CD4-positive, alpha-beta T cell treated with Interferon gamma for 1 hour (primary cell): ENCODE data around the gene ZFYVE1.
"Not testable (repeated sequence)": the region's sequence is repeated elsewhere in the genome, so short reads cannot be mapped to it uniquely, and the experiment has no call there.

Experiments used
- DNase-seq: peaks from one replicate; pipeline ENCODE4 v3.0.0-alpha.2; 2020

ZFYVE1 gene

GRCh38 chr14:73003681-73004080 lies 23.2 kb downstream of the ZFYVE1 start:
- no peak for DNase-seq

GRCh38 chr14:73000073-73000472 lies 26.8 kb downstream of the ZFYVE1 start:
- DNase-seq: no peak

- DNase-seq: no peak
Measured at GRCh38 chr14:72999316-72999715, 27.6 kb downstream of the ZFYVE1 start.

GRCh38 chr14:72998252-72998903 lies 28.5 kb downstream of the ZFYVE1 start:
- no peak for DNase-seq

- DNase-seq: no peak
Measured at GRCh38 chr14:72996916-72997315, 30.0 kb downstream of the ZFYVE1 start.

- DNase-seq: no peak
Measured at GRCh38 chr14:72990171-72990570, 36.7 kb downstream of the ZFYVE1 start.

- DNase-seq: no peak
Measured at GRCh38 chr14:72986857-72987256, 40.0 kb downstream of the ZFYVE1 start.

GRCh38 chr14:72986214-72986613 lies 40.7 kb downstream of the ZFYVE1 start:
- no peak for DNase-seq

GRCh38 chr14:72982146-72982708 lies 44.7 kb downstream of the ZFYVE1 start:
- DNase-seq: no peak

- DNase-seq: no peak
Measured at GRCh38 chr14:72980863-72981262, 46.0 kb downstream of the ZFYVE1 start.

- no peak for DNase-seq
Measured at GRCh38 chr14:72978856-72979255, 48.0 kb downstream of the ZFYVE1 start.

- DNase-seq: no peak
Measured at GRCh38 chr14:72975770-72976169, 51.1 kb downstream of the ZFYVE1 start.

- DNase-seq: no peak
Measured at GRCh38 chr14:72974661-72975060, 52.2 kb downstream of the ZFYVE1 start.

- no peak for DNase-seq
Measured at GRCh38 chr14:72970824-72971434, 56.0 kb downstream of the ZFYVE1 start.

GRCh38 chr14:72970058-72970630 lies 56.8 kb downstream of the ZFYVE1 start:
- DNase-seq: no peak

- no peak for DNase-seq
Measured at GRCh38 chr14:72968316-72968715, 58.6 kb downstream of the ZFYVE1 start.

- no peak for DNase-seq
Measured at GRCh38 chr14:72966038-72966437, 60.9 kb downstream of the ZFYVE1 start.

- DNase-seq: no peak
Measured at GRCh38 chr14:72965249-72965648, 61.7 kb downstream of the ZFYVE1 start.

GRCh38 chr14:72962829-72963312 lies 64.0 kb downstream of the ZFYVE1 start:
- no peak for DNase-seq

GRCh38 chr14:72962336-72962754 lies 64.6 kb downstream of the ZFYVE1 start:
- DNase-seq: not testable (repeated sequence)

- no peak for DNase-seq
Measured at GRCh38 chr14:72961579-72962335, 65.1 kb downstream of the ZFYVE1 start.

GRCh38 chr14:72961016-72961415 lies 65.9 kb downstream of the ZFYVE1 start:
- DNase-seq: not testable (repeated sequence)

- DNase-seq: no peak
Measured at GRCh38 chr14:72958548-72958947, 68.4 kb downstream of the ZFYVE1 start.
